Measurements from ENCODE around the gene CEACAM4.

CEACAM4 gene

DNA sequence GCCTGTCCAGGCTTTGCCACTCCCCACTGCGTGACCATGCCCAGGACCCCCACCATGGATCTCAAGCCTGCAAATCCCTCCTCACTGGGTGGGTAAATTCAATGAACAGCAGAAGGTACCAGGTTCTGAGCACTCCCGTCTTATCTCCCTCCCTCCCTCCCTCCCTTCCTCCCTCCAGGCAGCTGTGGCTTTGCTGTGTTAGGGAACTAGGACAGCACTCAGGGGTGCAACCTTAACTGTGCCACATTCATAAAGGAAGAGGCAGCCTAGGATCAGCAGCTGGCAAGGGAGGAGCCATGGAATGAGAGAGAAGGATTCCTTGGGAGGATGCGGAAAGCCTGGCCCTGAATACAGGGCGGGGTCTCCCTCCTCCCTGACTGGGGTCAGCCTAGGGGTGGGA is 5.6 kb downstream of the CEACAM4 start:
- TF ChIP-seq, protein P1, sequence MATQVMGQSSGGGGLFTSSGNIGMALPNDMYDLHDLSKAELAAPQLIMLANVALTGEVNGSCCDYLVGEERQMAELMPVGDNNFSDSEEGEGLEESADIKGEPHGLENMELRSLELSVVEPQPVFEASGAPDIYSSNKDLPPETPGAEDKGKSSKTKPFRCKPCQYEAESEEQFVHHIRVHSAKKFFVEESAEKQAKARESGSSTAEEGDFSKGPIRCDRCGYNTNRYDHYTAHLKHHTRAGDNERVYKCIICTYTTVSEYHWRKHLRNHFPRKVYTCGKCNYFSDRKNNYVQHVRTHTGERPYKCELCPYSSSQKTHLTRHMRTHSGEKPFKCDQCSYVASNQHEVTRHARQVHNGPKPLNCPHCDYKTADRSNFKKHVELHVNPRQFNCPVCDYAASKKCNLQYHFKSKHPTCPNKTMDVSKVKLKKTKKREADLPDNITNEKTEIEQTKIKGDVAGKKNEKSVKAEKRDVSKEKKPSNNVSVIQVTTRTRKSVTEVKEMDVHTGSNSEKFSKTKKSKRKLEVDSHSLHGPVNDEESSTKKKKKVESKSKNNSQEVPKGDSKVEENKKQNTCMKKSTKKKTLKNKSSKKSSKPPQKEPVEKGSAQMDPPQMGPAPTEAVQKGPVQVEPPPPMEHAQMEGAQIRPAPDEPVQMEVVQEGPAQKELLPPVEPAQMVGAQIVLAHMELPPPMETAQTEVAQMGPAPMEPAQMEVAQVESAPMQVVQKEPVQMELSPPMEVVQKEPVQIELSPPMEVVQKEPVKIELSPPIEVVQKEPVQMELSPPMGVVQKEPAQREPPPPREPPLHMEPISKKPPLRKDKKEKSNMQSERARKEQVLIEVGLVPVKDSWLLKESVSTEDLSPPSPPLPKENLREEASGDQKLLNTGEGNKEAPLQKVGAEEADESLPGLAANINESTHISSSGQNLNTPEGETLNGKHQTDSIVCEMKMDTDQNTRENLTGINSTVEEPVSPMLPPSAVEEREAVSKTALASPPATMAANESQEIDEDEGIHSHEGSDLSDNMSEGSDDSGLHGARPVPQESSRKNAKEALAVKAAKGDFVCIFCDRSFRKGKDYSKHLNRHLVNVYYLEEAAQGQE (IDR thresholded peaks at IDR 0.05; ENCODE audit: low read depth): no peak
- TF ChIP-seq TCF12 (IDR thresholded peaks at IDR 0.05; ENCODE audit: low read depth) (no peak), YY1 (IDR thresholded peaks at IDR 0.05; ENCODE audit: low read depth) (no peak), FOXM1 (IDR thresholded peaks at IDR 0.05; ENCODE audit: borderline replicate concordance, low read depth) (no peak), EP300 (IDR thresholded peaks at IDR 0.05; ENCODE audit: borderline replicate concordance) (no peak), NFIC (IDR thresholded peaks at IDR 0.05) (no peak), EGR1 (IDR thresholded peaks at IDR 0.05) (no peak), RAD21 (IDR thresholded peaks at IDR 0.05; ENCODE audit: low read depth) (no peak), TEAD4 (IDR thresholded peaks at IDR 0.05) (no peak), CREB1 (IDR thresholded peaks at IDR 0.05; ENCODE audit: low read depth) (no peak), CEBPB (IDR thresholded peaks at IDR 0.05) (no peak), ZBTB7A (IDR thresholded peaks at IDR 0.05; ENCODE audit: low read depth) (no peak), TAF1 (IDR thresholded peaks at IDR 0.05; ENCODE audit: low read depth) (no peak)
- TF ChIP-seq, protein P2, sequence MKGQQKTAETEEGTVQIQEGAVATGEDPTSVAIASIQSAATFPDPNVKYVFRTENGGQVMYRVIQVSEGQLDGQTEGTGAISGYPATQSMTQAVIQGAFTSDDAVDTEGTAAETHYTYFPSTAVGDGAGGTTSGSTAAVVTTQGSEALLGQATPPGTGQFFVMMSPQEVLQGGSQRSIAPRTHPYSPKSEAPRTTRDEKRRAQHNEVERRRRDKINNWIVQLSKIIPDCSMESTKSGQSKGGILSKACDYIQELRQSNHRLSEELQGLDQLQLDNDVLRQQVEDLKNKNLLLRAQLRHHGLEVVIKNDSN (IDR thresholded peaks at IDR 0.05): no peak
- TF ChIP-seq, protein P3, sequence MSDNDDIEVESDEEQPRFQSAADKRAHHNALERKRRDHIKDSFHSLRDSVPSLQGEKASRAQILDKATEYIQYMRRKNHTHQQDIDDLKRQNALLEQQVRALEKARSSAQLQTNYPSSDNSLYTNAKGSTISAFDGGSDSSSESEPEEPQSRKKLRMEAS (IDR thresholded peaks at IDR 0.05): no peak

DNA sequence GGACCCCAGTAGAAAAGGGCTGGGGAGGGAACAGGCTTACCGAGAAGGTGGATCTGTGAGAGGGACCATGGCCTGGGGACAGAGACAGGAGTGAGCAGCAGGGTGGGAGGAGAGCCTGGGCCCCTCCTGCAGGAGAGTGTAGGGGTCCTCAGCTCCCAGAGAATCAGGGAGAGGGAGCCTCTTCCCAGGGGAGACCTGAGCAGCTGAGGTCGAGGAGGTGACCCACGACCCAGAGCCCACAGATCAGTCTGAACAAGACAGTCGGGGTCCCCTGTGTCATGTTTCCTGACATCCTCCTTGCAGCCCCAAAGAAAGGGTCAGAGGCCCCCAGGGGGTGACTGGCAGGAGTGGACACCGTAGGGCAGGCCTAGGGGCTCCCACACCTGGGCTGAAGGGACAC is 6.7 kb downstream of the CEACAM4 start:
- TF ChIP-seq RAD21 (IDR thresholded peaks at IDR 0.05; ENCODE audit: low read depth): no peak
- TF ChIP-seq, protein P1 (IDR thresholded peaks at IDR 0.05; ENCODE audit: low read depth): no peak
- TF ChIP-seq TCF12 (IDR thresholded peaks at IDR 0.05; ENCODE audit: low read depth): no peak
- TF ChIP-seq ZBTB7A (IDR thresholded peaks at IDR 0.05; ENCODE audit: low read depth): no peak
- TF ChIP-seq TAF1 (IDR thresholded peaks at IDR 0.05; ENCODE audit: low read depth): no peak
- no peak for TF ChIP-seq TEAD4 (IDR thresholded peaks at IDR 0.05)
- no peak for TF ChIP-seq CEBPB (IDR thresholded peaks at IDR 0.05)
- no peak for TF ChIP-seq EGR1 (IDR thresholded peaks at IDR 0.05)
- no peak for TF ChIP-seq NFIC (IDR thresholded peaks at IDR 0.05)
- no peak for TF ChIP-seq EP300 (IDR thresholded peaks at IDR 0.05; ENCODE audit: borderline replicate concordance)
- no peak for TF ChIP-seq YY1 (IDR thresholded peaks at IDR 0.05; ENCODE audit: low read depth)
- no peak for TF ChIP-seq FOXM1 (IDR thresholded peaks at IDR 0.05; ENCODE audit: borderline replicate concordance, low read depth)
- TF ChIP-seq, protein P2 (IDR thresholded peaks at IDR 0.05): no peak
- TF ChIP-seq, protein P3 (IDR thresholded peaks at IDR 0.05): no peak
- TF ChIP-seq CREB1 (IDR thresholded peaks at IDR 0.05; ENCODE audit: low read depth): no peak

DNA sequence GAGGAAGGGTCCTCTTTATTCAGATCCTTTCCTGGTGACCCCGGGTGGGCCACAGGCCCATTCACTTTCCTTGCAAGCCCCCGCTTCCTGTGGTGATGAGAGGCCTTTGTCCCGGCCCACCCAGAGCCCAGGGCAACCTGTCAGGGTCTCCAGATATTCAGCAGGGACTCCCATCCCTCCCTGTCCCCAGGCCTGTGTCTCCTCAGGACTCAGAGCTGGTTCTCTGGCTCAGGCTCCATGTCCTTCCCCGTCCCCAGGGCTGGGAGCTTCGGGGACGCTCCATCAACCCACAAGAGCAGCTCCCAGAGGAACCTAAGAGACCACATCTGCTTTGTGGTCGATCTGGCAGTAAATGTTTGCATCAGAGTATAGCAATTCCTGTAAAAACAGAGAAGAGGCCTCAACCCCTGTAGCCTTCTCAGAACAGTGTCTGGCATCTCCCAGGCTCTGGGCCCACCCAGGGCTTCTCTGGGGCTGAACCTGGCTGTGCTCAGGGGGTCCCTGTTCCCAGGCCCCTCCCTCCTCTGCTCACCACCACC is 7.8 kb downstream of the CEACAM4 start:
- TF ChIP-seq, protein P2 (IDR thresholded peaks at IDR 0.05): no peak
- TF ChIP-seq CREB1 (IDR thresholded peaks at IDR 0.05; ENCODE audit: low read depth) (no peak), YY1 (IDR thresholded peaks at IDR 0.05; ENCODE audit: low read depth) (no peak), ZBTB7A (IDR thresholded peaks at IDR 0.05; ENCODE audit: low read depth) (no peak), CEBPB (IDR thresholded peaks at IDR 0.05) (no peak), TEAD4 (IDR thresholded peaks at IDR 0.05) (no peak), EGR1 (IDR thresholded peaks at IDR 0.05) (no peak), TCF12 (IDR thresholded peaks at IDR 0.05; ENCODE audit: low read depth) (no peak), EP300 (IDR thresholded peaks at IDR 0.05; ENCODE audit: borderline replicate concordance) (no peak), FOXM1 (IDR thresholded peaks at IDR 0.05; ENCODE audit: borderline replicate concordance, low read depth) (no peak), RAD21 (IDR thresholded peaks at IDR 0.05; ENCODE audit: low read depth) (no peak), NFIC (IDR thresholded peaks at IDR 0.05) (no peak), TAF1 (IDR thresholded peaks at IDR 0.05; ENCODE audit: low read depth) (no peak)
- TF ChIP-seq, protein P1 (IDR thresholded peaks at IDR 0.05; ENCODE audit: low read depth): no peak
- TF ChIP-seq, protein P3 (IDR thresholded peaks at IDR 0.05): no peak

Measured in Ishikawa (cell line).